Measurements from ENCODE around the gene EEFSEC.
A peak's percentile ranks its signal among the peaks of the same experiment; 100 is the strongest.

The EEFSEC gene

GRCh38 chr3:128447561-128448013 is 294.3 kb downstream of the EEFSEC start:
- DNase-seq (ENCODE audit: low read depth in 2 of 2): peak; percentile 72 to 77

GRCh38 chr3:128448491-128448890 is 295.2 kb downstream of the EEFSEC start:
- no peak for DNase-seq (ENCODE audit: low read depth in 2 of 2)

- DNase-seq (ENCODE audit: low read depth in 2 of 2): no peak
Observed at GRCh38 chr3:128449111-128449638, 295.9 kb downstream of the EEFSEC start.

GRCh38 chr3:128452120-128452519 is 298.8 kb downstream of the EEFSEC start:
- DNase-seq (ENCODE audit: low read depth in 2 of 2): no peak

- DNase-seq (ENCODE audit: low read depth in 2 of 2): no peak
Observed at GRCh38 chr3:128452678-128453275, 299.5 kb downstream of the EEFSEC start.

- DNase-seq (ENCODE audit: low read depth in 2 of 2): no peak
Observed at GRCh38 chr3:128453501-128454309, 300.4 kb downstream of the EEFSEC start.

GRCh38 chr3:128454310-128454618 is 301.0 kb downstream of the EEFSEC start:
- no peak for DNase-seq (ENCODE audit: low read depth in 2 of 2)

- DNase-seq (ENCODE audit: low read depth in 2 of 2): no peak
Observed at GRCh38 chr3:128455116-128455515, 301.8 kb downstream of the EEFSEC start.

GRCh38 chr3:128455786-128456748 is 302.8 kb downstream of the EEFSEC start:
- no peak for DNase-seq (ENCODE audit: low read depth in 2 of 2)

- DNase-seq (ENCODE audit: low read depth in 2 of 2): no peak
Observed at GRCh38 chr3:128456776-128457715, 303.8 kb downstream of the EEFSEC start.

- no peak for DNase-seq (ENCODE audit: low read depth in 2 of 2)
Observed at GRCh38 chr3:128457937-128458336, 304.7 kb downstream of the EEFSEC start.
